Mucosa of descending colon (tissue), 3 donors: ENCODE results near the gene CHRNB1. TPM values are rescaled to one million over a fixed set of nuclear protein-coding genes. Genes with fewer than 3 reads are reported as not detected.
"Not testable (repeated sequence)": the region's sequence is repeated elsewhere in the genome, so short reads cannot be mapped to it uniquely, and the experiment has no call there.

Experiments used
- ATAC-seq: fragments of 200-7000 bp; cut with Tn5 transposase; one replicate; pipeline ENCODE4 v1.9.1; 2020; ENCODE audit warnings: mild to moderate bottlenecking, moderate library complexity
- DNase-seq, 3 donors: peaks; one replicate each; pipeline ENCODE4 v3.0.0-alpha.2; 2020
- H3K36me3 ChIP-seq: fragments of 200-600 bp; one replicate; pipeline ENCODE4 v1.8.0; 2021; ENCODE audit warnings: low read depth, mild to moderate bottlenecking
- H3K4me1 ChIP-seq: fragments of 200-600 bp; one replicate; pipeline ENCODE4 v1.8.0; 2021; ENCODE audit warnings: low read depth, mild to moderate bottlenecking
- H3K4me3 ChIP-seq: fragments of 200-600 bp; one replicate; pipeline ENCODE4 v1.8.0; 2021; ENCODE audit warnings: mild to moderate bottlenecking
- H3K9me3 ChIP-seq: fragments of 200-600 bp; one replicate; pipeline ENCODE4 v1.8.0; 2021; ENCODE audit warnings: mild to moderate bottlenecking
- intact Hi-C, 2 donors: fragments of 100-400 bp; cut with DNase I in 1 of 2; cut with micrococcal nuclease in 1 of 2; formaldehyde crosslinking; loops; one replicate each; pipeline versions ENCODE4 v1.11.0 to v1.11.1; 2022; cut with DNase I, micrococcal nuclease
- total RNA-seq, 3 donors: library from RNA; stranded (reverse); fragmentation: NEBNext Ultra II Directional in 2 of 3; extraction: Animal tissue kit (Norgen Biotek cat#: 25700) in 2 of 3; gene quantifications; one replicate each; pipeline versions ENCODE4 v1.2.1 to v1.2.4, GENCODE V29; 2021 to 2023
- TF ChIP-seq, protein P1 (sequence below): fragments of 200-600 bp; IDR thresholded peaks from one replicate; pipeline ENCODE4 v1.8.0; 2022; ENCODE audit warnings: antibody characterized with exemption, mild to moderate bottlenecking
- donor health status: DM: no; HTN: no; CAD: no; lungs with moderate emphysema.
- donor health status: DM: no; HTN: no; CAD: no.
- donor health status: DM: no; HTN: yes; CAD: no.

Gene CHRNB1
- total RNA-seq, 3 donors from 2014 or later, result 6.0 to 8.3 (median 7.7) TPM

DNA sequence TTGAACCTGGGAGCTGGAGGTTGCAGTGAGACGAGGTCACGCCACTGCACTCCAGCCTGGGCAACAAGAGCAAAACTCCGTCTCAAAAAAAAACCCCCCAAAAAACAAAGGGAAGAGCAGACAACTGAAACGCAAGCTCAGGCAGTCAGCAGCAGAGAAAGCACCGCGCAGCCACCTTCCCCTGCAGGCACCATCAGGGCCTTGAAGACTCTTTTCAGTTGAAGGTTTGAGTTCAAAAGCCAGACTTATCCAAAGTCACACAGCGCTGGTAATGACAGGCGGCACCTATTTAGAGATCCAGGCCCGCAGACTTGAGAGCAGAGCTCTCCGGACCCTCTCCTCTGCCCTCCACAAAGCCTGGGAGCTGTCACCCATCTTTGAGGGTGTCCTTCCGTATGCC is 23.4 kb downstream of the CHRNB1 start:
- Histone ChIP-seq H3K9me3 (no peaks in the 10 kb centered on the region), H3K4me1 (peaks cover 6% of the 10 kb centered on the region), H3K4me3 (no peak overlapping the region), H3K36me3 (no peaks in the 10 kb centered on the region)
- DNase-seq, result no peak
- TF ChIP-seq, protein P1, sequence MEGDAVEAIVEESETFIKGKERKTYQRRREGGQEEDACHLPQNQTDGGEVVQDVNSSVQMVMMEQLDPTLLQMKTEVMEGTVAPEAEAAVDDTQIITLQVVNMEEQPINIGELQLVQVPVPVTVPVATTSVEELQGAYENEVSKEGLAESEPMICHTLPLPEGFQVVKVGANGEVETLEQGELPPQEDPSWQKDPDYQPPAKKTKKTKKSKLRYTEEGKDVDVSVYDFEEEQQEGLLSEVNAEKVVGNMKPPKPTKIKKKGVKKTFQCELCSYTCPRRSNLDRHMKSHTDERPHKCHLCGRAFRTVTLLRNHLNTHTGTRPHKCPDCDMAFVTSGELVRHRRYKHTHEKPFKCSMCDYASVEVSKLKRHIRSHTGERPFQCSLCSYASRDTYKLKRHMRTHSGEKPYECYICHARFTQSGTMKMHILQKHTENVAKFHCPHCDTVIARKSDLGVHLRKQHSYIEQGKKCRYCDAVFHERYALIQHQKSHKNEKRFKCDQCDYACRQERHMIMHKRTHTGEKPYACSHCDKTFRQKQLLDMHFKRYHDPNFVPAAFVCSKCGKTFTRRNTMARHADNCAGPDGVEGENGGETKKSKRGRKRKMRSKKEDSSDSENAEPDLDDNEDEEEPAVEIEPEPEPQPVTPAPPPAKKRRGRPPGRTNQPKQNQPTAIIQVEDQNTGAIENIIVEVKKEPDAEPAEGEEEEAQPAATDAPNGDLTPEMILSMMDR, result no peak
- intact Hi-C loops, result no loop called here
- no peak for ATAC-seq

DNA sequence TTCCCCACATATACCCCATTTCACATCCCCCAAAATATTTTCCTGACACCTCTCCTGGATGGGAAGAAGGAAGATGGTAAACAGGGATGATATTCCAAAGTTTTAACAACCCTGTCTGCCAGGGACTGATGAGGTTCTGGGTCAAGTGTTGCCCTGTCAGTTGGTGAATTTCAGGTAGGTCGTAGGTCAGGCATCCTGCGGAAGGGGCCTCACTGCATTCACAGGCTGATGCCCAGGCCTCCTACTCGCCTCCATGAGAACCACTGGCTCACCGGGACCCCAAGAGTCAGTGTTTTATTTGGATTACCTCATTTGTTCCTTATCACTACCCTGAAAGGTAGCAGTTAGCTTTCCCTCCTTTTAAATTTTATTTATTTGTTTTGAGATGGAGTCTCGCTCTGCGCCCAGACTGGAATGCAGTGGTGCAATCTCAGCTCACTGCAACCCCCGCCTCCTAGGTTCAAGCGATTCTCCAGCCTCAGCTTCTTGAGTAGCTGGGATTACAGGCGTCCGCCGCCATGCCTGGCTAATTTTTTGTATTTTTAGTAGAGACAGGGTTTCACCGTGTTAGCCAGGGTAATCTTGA is 24.0 kb downstream of the CHRNB1 start:
- no peak for DNase-seq
- peaks cover 6% of the 10 kb centered on the region for H3K4me1 ChIP-seq
- no peaks in the 10 kb centered on the region for H3K36me3 ChIP-seq
- intact Hi-C loops, result no loop called here
- TF ChIP-seq, protein P1, result no peak
- H3K4me3 ChIP-seq, result no peak overlapping the region
- no peak for ATAC-seq
- H3K9me3 ChIP-seq, result no peaks in the 10 kb centered on the region

DNA sequence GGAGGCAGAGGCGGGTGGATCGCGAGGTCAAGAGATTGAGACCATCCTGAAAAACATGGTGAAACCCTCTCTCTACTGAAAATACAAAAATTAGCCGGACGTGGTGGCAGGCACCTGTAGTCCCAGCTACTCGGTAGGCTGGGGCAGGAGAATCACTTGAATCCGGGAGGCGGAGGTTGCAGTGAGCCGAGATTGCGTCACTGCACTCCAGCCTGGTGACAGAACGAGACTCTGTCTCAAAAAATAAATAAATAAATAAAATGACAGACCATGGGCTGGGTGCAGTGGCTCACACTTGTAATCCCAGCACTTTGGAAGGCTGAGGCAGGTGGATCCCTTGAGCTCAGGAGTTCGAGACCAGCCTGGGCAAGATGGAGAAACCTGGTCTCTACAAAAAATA is 25.0 kb downstream of the CHRNB1 start:
- ATAC-seq, H3K36me3 ChIP-seq, H3K4me3 ChIP-seq, H3K4me1 ChIP-seq, intact Hi-C loops, H3K9me3 ChIP-seq: not testable (repeated sequence)
- DNase-seq, result peak in 1 of 3 donors; percentile 21

DNA sequence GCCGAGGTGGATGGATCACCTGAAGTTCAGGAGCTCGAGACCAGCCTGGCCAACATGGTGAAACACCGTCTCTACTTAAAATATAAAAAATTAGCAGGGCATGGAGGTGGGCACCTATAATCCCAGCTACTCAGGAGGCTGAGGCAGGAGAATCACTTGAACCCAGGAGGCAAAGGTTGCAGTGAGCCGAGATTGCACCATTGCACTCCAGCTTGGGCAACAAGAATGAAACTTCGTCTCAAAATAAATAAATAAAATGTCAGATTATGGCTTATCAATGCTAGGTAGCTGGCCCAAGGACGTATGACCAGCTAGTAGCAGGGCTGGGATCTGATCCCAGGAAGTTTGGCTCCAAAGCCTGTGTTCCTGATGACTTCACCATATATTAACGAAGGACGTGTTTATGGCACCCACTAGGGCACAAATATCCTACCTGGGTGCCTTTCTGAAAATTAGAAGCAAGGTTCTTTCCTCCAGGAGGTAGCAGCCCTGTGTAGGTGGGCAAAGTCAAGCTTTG is 25.7 kb downstream of the CHRNB1 start:
- H3K4me1 ChIP-seq, H3K4me3 ChIP-seq, H3K9me3 ChIP-seq, ATAC-seq, H3K36me3 ChIP-seq, intact Hi-C loops: not testable (repeated sequence)
- peak in 2 of 3 donors; percentile 3 to 8 for DNase-seq

DNA sequence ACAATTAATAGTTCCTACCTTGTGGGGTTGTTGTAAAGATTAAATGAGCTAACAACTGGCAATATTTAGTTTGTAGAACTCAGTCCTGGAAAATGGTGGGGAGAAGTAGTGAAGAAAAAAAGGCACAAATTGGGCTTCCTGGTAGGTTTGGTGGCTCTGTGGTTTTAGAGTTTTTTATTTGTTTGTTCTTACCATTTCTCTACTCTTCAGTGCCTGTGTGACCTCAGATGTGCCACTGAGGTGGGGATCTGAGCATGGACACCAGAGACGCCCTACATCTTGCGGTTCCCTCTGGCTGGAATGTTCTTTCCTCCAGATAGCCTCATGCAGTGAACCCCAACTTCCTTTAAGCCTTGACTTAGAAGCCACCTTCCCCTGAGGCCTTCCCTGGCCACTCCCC is 26.9 kb downstream of the CHRNB1 start:
- intact Hi-C loops, result no loop called here
- ATAC-seq (no peak), DNase-seq (peak in 1 of 3 donors; percentile 9)
- Histone ChIP-seq H3K4me3 (no peak overlapping the region), H3K36me3 (no peaks in the 10 kb centered on the region), H3K4me1 (peaks cover 5% of the 10 kb centered on the region), H3K9me3 (no peaks in the 10 kb centered on the region)
- TF ChIP-seq, protein P1, result no peak

DNA sequence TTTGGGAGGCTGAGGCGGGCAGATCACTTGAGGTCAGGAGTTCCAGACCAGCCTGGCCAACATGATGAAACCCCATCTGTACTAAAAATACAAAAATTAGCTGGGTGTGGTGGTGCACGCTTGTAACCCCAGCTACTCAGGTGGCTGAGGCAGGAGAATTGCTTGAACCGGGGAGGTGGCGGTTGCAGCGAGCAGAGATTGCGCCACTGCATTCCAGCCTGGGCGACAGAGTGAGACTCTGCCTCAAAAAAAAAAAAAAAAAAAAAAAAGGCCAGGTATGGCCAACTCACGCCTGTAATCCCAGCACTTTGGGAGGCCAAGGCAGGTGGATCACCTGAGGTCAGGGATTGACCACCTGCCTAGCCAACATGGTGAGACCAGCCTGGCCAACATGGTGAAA is 29.9 kb downstream of the CHRNB1 start:
- H3K4me3 ChIP-seq, H3K36me3 ChIP-seq, intact Hi-C loops, H3K4me1 ChIP-seq, H3K9me3 ChIP-seq, ATAC-seq: not testable (repeated sequence)
- DNase-seq, result peak in 2 of 3 donors; percentile 7 to 16

DNA sequence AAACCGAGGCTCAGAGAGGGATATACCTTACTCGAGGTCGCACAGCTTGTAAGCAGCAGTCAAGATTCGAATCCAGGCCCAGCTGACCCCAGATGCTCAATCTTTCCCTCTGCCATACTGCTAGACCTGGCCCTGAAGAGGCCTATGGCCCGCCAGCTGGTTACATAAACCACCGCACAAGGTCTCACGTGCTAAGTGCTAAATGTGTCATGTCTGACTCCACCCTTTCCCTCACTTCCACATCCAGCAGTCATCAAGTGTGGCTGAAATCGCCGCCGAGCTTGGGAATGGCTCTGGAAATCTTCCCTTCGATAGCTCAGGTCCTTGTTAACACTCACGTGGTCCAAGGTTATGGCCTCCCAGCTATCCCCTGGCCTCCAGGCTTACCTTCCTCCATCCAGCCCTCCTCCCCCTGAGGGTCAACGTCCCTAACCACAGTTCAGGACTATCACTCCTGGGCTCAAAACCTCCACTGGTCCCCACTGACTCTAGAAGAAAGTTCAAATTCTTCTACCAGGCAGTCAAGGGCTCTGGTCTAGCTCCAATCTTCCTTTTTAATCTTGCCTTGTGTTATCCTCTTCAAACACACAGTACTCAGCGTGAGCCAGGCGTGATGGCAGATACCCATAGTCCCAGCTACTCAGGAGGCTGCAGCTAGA is 31.0 kb downstream of the CHRNB1 start:
- no peak overlapping the region for H3K4me3 ChIP-seq
- ATAC-seq (no peak), DNase-seq (peak in 2 of 3 donors; percentile 38 to 55)
- TF ChIP-seq, protein P1, result no peak
- H3K36me3 ChIP-seq, result no peaks in the 10 kb centered on the region
- intact Hi-C loops, result no loop called here
- H3K9me3 ChIP-seq, result no peaks in the 10 kb centered on the region
- peaks cover 10% of the 10 kb centered on the region for H3K4me1 ChIP-seq
